ENCODE data around the gene C6orf47.

C6orf47 gene

DNA sequence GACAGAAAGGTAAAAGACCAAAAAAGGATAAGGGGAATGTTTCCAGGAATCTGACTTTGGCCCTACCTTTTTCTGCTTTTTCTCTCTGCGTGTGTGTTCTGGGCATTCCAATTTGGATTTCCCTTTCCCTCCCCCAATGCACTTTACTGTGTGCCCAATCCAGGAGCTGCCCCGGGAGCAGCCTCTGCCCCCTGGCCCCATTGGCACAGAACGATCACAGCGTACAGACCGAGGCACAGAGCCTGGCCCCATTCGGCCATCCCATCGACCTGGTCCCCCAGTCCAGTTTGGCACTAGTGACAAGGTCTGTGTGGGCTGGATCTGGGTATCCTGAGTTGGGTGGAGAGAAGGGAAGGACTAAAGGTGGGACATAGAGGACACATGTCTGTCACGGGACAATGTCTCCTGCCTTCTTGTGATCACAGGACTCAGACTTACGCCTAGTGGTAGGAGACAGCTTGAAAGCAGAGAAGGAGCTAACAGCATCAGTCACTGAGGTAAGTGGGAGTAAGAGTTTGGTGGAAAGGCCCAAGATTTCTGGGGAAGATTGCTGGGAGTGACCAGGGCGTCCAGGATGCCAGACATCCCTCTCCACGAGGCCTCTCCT is 25.5 kb downstream of the C6orf47 start:
- no peak overlapping the region for H3K4me3 ChIP-seq (ENCODE audit: low read depth, low read length)
- TF ChIP-seq, protein P1, sequence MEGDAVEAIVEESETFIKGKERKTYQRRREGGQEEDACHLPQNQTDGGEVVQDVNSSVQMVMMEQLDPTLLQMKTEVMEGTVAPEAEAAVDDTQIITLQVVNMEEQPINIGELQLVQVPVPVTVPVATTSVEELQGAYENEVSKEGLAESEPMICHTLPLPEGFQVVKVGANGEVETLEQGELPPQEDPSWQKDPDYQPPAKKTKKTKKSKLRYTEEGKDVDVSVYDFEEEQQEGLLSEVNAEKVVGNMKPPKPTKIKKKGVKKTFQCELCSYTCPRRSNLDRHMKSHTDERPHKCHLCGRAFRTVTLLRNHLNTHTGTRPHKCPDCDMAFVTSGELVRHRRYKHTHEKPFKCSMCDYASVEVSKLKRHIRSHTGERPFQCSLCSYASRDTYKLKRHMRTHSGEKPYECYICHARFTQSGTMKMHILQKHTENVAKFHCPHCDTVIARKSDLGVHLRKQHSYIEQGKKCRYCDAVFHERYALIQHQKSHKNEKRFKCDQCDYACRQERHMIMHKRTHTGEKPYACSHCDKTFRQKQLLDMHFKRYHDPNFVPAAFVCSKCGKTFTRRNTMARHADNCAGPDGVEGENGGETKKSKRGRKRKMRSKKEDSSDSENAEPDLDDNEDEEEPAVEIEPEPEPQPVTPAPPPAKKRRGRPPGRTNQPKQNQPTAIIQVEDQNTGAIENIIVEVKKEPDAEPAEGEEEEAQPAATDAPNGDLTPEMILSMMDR (IDR thresholded peaks at IDR 0.05; ENCODE audit: low read depth, low read length): no peak

DNA sequence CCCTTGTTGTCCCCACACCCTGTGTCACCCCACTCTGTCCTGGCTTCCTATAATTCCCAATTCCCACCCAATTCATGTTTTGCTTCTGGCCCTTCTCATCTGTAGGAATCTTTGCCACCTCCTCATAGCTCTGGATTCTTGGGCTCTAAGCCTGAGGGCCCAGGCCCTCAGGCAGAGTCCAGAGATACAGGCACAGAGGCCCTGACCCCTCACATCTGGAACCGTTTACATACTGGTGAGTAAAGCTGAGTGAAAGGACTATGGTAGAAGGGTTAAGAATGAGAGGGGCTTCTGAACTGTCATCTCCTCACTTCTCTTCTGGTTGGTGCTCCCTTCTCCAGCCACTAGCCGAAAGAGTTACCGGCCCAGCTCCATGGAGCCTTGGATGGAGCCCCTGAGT is 26.4 kb downstream of the C6orf47 start:
- TF ChIP-seq, protein P1 (IDR thresholded peaks at IDR 0.05; ENCODE audit: low read depth, low read length): no peak
- no peak overlapping the region for H3K4me3 ChIP-seq (ENCODE audit: low read depth, low read length)

DNA sequence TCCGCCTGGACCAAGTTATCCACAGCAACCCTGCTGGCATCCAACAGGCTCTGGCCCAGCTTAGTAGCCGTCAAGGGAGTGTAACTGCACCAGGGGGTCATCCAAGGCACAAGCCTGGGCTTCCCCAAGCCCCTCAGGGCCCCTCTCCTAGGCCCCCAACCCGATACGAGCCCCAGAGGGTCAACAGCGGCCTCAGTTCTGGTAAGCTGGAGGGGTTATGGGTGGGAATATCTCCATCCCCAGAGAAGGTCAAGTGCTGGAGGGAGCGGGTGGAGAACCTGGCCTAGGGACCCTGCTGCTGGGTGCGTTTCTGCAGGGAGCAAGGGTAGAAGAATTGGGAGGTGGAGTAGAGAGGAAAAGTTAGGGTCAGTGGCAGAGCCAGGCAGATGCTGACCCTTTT is 27.1 kb downstream of the C6orf47 start:
- H3K4me3 ChIP-seq (ENCODE audit: low read depth, low read length): no peak overlapping the region
- TF ChIP-seq, protein P1 (IDR thresholded peaks at IDR 0.05; ENCODE audit: low read depth, low read length): no peak

DNA sequence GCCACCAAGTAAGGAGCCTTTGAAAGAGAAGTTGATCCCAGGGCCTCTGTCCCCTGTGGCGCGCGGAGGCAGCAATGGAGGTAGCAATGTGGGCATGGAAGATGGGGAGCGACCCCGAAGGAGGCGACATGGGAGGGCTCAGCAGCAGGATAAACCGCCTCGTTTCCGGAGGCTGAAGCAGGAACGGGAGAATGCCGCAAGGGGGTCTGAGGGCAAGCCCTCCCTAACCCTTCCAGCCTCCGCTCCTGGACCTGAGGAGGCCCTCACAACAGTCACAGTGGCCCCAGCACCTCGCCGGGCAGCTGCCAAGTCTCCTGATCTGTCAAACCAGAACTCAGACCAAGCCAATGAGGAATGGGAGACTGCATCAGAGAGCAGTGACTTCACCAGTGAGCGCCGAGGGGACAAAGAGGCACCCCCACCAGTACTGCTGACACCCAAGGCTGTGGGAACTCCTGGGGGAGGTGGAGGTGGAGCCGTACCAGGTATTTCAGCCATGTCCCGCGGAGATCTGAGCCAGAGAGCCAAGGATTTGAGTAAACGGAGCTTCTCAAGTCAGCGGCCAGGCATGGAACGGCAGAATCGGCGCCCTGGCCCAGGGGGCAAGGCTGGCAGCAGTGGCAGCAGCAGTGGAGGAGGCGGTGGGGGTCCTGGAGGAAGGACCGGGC is 28.2 kb downstream of the C6orf47 start:
- H3K4me3 ChIP-seq (ENCODE audit: low read depth, low read length): no peak overlapping the region
- TF ChIP-seq, protein P1 (IDR thresholded peaks at IDR 0.05; ENCODE audit: low read depth, low read length): no peak

DNA sequence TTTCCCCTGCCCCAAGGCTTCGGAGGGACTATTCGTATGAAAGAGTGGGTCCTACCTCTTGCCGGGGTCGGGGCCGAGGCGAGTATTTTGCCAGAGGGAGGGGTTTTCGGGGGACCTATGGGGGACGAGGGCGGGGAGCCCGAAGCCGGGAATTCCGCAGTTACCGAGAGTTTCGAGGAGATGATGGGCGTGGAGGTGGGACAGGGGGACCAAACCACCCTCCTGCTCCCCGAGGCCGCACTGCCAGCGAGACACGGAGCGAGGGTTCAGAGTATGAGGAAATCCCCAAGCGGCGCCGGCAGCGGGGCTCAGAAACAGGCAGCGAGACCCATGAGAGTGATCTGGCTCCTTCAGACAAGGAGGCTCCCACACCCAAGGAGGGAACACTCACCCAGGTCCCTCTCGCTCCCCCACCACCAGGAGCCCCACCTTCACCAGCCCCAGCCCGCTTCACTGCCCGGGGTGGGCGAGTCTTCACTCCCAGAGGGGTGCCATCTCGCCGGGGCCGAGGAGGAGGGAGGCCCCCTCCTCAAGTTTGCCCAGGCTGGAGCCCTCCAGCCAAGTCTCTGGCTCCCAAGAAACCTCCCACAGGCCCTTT is 28.8 kb downstream of the C6orf47 start:
- TF ChIP-seq, protein P1 (IDR thresholded peaks at IDR 0.05; ENCODE audit: low read depth, low read length): no peak
- H3K4me3 ChIP-seq (ENCODE audit: low read depth, low read length): no peak overlapping the region

DNA sequence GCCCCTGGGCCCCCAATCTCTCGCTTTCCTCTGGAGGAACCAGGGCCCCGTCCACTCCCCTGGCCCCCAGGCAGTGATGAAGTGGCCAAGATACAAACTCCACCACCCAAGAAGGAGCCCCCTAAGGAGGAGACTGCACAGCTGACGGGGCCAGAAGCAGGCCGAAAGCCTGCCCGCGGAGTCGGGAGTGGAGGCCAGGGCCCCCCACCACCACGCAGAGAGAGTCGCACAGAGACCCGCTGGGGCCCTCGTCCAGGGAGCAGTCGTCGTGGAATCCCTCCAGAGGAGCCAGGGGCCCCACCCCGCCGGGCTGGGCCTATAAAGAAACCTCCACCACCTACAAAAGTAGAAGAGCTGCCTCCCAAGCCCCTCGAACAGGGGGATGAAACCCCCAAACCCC is 29.4 kb downstream of the C6orf47 start:
- TF ChIP-seq, protein P1 (IDR thresholded peaks at IDR 0.05; ENCODE audit: low read depth, low read length): no peak
- H3K4me3 ChIP-seq (ENCODE audit: low read depth, low read length): no peak overlapping the region
